HFFc6 (cell line): Measurements from ENCODE around the gene NCAM2. TPM values are rescaled to one million over a fixed set of nuclear protein-coding genes. Genes with fewer than 3 reads are reported as not detected.

Source experiments
- DNase-seq: peaks from one replicate; pipeline ENCODE4 v3.0.0-alpha.2; 2018
- H3K27ac Mint-ChIP-seq: 2 replicates; pipeline ENCODE4 v1.8.0; 2020; ENCODE audit warnings: mild to moderate bottlenecking, mixed read lengths
- H3K27me3 Mint-ChIP-seq: 2 replicates; pipeline ENCODE4 v1.8.0; 2021; ENCODE audit warnings: mild to moderate bottlenecking, moderate library complexity, mixed read lengths; ENCODE audit not compliant: insufficient read depth
- H3K36me3 Mint-ChIP-seq: 2 replicates; pipeline ENCODE4 v1.8.0; 2021; ENCODE audit warnings: low read depth, mixed read lengths
- H3K4me1 Mint-ChIP-seq: 2 replicates; pipeline ENCODE4 v1.8.0; 2020; ENCODE audit warnings: low read depth, mixed read lengths
- H3K4me3 Mint-ChIP-seq: 2 replicates; pipeline ENCODE4 v1.8.0; 2020; ENCODE audit warnings: mild to moderate bottlenecking, moderate library complexity, mixed read lengths
- H3K9me3 Mint-ChIP-seq: 2 replicates; pipeline ENCODE4 v1.8.0; 2020; ENCODE audit warnings: mild to moderate bottlenecking, mixed read lengths
- CTCF ChIP-seq: fragments of 200-600 bp; sonication (generic); IDR thresholded peaks from 2 replicates; pipeline ENCODE4 v1.5.0; 2021; ENCODE audit warnings: antibody characterized with exemption, mild to moderate bottlenecking
- total RNA-seq, 6 experiments: library from RNA; stranded (reverse); fragmentation: NEBNext Ultra II Directional; extraction: Animal tissue kit (Norgen Biotek cat#: 25700); gene quantifications; 2 replicates in 1 of 6; 3 replicates in 5 of 6; pipeline ENCODE4 v1.2.3, GENCODE V29; 2021

The NCAM2 gene
- total RNA-seq, 6 experiments from 2014 or later = 2.2 to 10.2 (median 8.8) TPM

- Mint-ChIP-seq H3K9me3 (no peaks in the 10 kb centered on the region; the same call in 1 of the 2 replicates), H3K4me3 (no peak overlapping the region), H3K27me3 (no peaks in the 10 kb centered on the region; the same call in 1 of the 2 replicates), H3K27ac (no peak overlapping the region), H3K4me1 (peaks cover 14% of the 10 kb centered on the region; the same call in 1 of the 2 replicates), H3K36me3 (no peaks in the 10 kb centered on the region)
- DNase-seq = no peak
- TF ChIP-seq CTCF = no peak
These were observed 54.5 kb downstream of the NCAM2 start for GRCh38 chr21:21052672-21053071.

GRCh38 chr21:21057349-21058062 is 59.3 kb downstream of the NCAM2 start:
- DNase-seq = no peak
- no peaks in the 10 kb centered on the region for H3K9me3 Mint-ChIP-seq
- H3K27me3 Mint-ChIP-seq = no peaks in the 10 kb centered on the region
- no peaks in the 10 kb centered on the region for H3K36me3 Mint-ChIP-seq
- TF ChIP-seq CTCF = no peak
- peaks cover 14% of the 10 kb centered on the region; the same call in 1 of the 2 replicates for H3K4me1 Mint-ChIP-seq
- no peak overlapping the region; the same call in 1 of the 2 replicates for H3K4me3 Mint-ChIP-seq
- no peak overlapping the region for H3K27ac Mint-ChIP-seq

- no peaks in the 10 kb centered on the region for H3K36me3 Mint-ChIP-seq
- no peaks in the 10 kb centered on the region for H3K27me3 Mint-ChIP-seq
- no peaks in the 10 kb centered on the region for H3K9me3 Mint-ChIP-seq
- DNase-seq = no peak
- H3K4me3 Mint-ChIP-seq = no peak overlapping the region
- no peak for TF ChIP-seq CTCF
- H3K4me1 Mint-ChIP-seq = peaks cover 23% of the 10 kb centered on the region
- no peak overlapping the region for H3K27ac Mint-ChIP-seq
These were observed 65.6 kb downstream of the NCAM2 start for GRCh38 chr21:21063828-21064227.

- Mint-ChIP-seq H3K9me3 (no peaks in the 10 kb centered on the region), H3K36me3 (no peaks in the 10 kb centered on the region), H3K27ac (no peak overlapping the region), H3K27me3 (no peaks in the 10 kb centered on the region), H3K4me3 (no peak overlapping the region), H3K4me1 (peaks cover 23% of the 10 kb centered on the region)
- DNase-seq = no peak
- TF ChIP-seq CTCF = no peak
These were observed 66.1 kb downstream of the NCAM2 start for GRCh38 chr21:21064353-21064752.

GRCh38 chr21:21067375-21067774 is 69.2 kb downstream of the NCAM2 start:
- H3K27me3 Mint-ChIP-seq = no peaks in the 10 kb centered on the region
- no peaks in the 10 kb centered on the region for H3K9me3 Mint-ChIP-seq
- DNase-seq = no peak
- TF ChIP-seq CTCF = no peak
- no peak overlapping the region for H3K27ac Mint-ChIP-seq
- H3K36me3 Mint-ChIP-seq = no peaks in the 10 kb centered on the region
- H3K4me1 Mint-ChIP-seq = peaks cover 31% of the 10 kb centered on the region
- no peak overlapping the region for H3K4me3 Mint-ChIP-seq
